ENCODE results near the gene SLC4A11.
"Not testable (repeated sequence)": the region's sequence is repeated elsewhere in the genome, so short reads cannot be mapped to it uniquely, and the experiment has no call there.

SLC4A11 gene

DNA sequence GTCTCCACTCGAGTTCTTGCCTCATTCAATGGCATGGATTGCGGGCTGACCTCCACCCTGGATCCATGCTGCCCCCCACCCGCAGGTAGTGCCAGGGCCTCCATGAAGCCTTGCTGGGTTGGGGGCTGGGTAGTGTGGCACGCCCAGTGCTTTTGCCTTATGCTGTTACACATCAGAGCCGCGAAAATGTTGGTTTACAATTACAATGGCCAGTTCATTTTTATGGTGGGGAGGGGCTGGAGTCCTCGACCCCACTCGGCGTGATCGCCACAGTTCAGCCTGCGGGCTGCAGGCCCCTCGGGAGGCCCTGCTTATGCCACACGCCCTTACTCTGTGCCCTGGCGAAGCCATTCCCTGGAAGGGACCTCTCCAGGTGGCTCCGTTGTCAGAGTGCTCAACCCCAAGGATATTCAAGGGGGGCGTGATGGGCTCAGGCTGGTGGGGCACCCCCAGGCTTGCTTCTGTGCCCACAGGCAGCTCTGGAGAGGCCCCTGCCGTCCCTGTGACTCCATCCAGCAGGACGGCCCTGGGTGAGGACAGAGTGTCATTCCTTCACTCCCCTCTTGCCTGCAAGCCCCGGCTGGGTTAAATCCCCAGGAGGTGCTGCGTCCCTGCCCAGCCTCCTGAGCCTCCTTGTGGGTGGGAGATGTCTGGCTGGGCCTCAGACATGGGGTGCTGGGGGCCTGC, 14.9 kb downstream of the SLC4A11 start:
- no peak for TF ChIP-seq POLR2A (IDR thresholded peaks at IDR 0.05; ENCODE audit: extremely low read depth, insufficient read length)
- TF ChIP-seq, protein P1, sequence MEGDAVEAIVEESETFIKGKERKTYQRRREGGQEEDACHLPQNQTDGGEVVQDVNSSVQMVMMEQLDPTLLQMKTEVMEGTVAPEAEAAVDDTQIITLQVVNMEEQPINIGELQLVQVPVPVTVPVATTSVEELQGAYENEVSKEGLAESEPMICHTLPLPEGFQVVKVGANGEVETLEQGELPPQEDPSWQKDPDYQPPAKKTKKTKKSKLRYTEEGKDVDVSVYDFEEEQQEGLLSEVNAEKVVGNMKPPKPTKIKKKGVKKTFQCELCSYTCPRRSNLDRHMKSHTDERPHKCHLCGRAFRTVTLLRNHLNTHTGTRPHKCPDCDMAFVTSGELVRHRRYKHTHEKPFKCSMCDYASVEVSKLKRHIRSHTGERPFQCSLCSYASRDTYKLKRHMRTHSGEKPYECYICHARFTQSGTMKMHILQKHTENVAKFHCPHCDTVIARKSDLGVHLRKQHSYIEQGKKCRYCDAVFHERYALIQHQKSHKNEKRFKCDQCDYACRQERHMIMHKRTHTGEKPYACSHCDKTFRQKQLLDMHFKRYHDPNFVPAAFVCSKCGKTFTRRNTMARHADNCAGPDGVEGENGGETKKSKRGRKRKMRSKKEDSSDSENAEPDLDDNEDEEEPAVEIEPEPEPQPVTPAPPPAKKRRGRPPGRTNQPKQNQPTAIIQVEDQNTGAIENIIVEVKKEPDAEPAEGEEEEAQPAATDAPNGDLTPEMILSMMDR (IDR thresholded peaks at IDR 0.05; ENCODE audit: low read depth, low read length): no peak
- TF ChIP-seq, protein P2, sequence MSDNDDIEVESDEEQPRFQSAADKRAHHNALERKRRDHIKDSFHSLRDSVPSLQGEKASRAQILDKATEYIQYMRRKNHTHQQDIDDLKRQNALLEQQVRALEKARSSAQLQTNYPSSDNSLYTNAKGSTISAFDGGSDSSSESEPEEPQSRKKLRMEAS (IDR thresholded peaks at IDR 0.05; ENCODE audit: low read depth, low read length): no peak
- no peak for TF ChIP-seq MYC (IDR thresholded peaks at IDR 0.05; ENCODE audit: low read depth, low read length)
- no peak overlapping the region for H3K4me3 ChIP-seq (ENCODE audit: low read depth, low read length)
- DNase-seq (ENCODE audit: low read depth): no peak

DNA sequence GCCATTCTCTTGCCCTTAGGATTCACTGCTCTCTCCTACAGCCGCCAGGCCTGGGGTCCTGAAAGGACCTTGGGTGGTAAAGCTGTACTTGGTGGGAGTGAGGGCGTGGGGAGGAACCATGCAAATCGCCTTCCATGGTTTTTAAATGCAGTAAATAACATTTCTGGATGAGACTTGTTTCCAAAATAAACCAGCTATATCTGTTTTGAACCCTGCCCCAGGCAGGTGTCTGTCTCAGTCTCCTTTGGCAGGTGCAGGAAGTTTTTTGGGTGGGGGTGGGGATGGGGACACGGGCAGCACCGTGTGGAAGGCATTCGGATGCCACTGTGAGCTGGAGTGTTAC, 15.4 kb downstream of the SLC4A11 start:
- H3K4me3 ChIP-seq (ENCODE audit: low read depth, low read length): no peak overlapping the region
- TF ChIP-seq MYC (IDR thresholded peaks at IDR 0.05; ENCODE audit: low read depth, low read length) (no peak), POLR2A (IDR thresholded peaks at IDR 0.05; ENCODE audit: extremely low read depth, insufficient read length) (no peak)
- TF ChIP-seq, protein P2 (IDR thresholded peaks at IDR 0.05; ENCODE audit: low read depth, low read length): no peak
- TF ChIP-seq, protein P1 (IDR thresholded peaks at IDR 0.05; ENCODE audit: low read depth, low read length): no peak
- DNase-seq (ENCODE audit: low read depth): no peak

DNA sequence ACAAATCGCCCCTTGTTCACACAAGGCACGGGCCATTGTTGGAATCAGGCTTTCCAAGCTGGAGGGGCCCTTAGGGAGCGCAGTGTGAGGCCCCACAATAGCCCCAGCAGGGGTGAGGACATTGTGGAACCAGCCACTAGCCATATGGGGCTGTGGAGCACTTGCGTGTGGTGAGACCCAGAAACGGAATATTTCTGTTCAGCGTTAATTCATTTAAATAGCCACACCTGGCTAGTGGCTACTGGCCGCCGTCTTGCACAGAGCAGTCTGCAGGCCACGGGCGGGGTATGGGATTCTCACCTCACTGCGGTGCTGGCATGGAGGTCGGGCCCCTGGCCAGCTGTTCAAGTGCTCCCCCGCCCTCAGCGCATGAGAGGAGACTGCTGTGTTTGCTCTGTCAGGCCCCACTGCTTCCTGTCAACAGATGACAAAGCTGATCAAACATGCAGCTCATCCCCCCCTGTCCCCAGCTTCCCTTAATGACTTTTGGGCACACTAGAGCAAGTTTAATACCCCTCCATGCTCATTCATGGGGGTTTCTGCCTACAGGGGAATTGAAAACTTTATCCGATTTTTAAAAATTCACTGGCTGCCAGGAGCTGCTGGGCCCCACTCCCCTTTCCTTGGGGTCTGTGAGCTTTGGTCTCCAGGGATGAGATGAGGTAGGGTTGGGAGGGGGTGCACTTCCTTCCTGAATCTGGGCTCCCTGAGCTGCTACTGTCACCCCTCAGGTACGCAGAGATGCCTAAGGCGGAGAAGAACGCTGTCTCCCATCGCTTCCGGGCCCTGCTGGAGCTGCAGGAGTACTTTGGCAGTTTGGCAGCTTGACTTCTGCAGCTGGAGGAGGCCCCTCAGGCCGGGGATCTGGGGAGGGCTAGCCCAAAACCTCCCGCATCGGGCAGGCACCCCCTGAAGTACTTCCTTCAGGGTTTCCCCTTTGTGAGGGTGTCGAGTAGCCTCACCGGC, 16.1 kb downstream of the SLC4A11 start:
- TF ChIP-seq, protein P2 (IDR thresholded peaks at IDR 0.05; ENCODE audit: low read depth, low read length): no peak
- TF ChIP-seq, protein P1 (IDR thresholded peaks at IDR 0.05; ENCODE audit: low read depth, low read length): no peak
- TF ChIP-seq POLR2A (IDR thresholded peaks at IDR 0.05; ENCODE audit: extremely low read depth, insufficient read length): no peak
- TF ChIP-seq MYC (IDR thresholded peaks at IDR 0.05; ENCODE audit: low read depth, low read length): no peak
- H3K4me3 ChIP-seq (ENCODE audit: low read depth, low read length): no peak overlapping the region
- no peak for DNase-seq (ENCODE audit: low read depth)

DNA sequence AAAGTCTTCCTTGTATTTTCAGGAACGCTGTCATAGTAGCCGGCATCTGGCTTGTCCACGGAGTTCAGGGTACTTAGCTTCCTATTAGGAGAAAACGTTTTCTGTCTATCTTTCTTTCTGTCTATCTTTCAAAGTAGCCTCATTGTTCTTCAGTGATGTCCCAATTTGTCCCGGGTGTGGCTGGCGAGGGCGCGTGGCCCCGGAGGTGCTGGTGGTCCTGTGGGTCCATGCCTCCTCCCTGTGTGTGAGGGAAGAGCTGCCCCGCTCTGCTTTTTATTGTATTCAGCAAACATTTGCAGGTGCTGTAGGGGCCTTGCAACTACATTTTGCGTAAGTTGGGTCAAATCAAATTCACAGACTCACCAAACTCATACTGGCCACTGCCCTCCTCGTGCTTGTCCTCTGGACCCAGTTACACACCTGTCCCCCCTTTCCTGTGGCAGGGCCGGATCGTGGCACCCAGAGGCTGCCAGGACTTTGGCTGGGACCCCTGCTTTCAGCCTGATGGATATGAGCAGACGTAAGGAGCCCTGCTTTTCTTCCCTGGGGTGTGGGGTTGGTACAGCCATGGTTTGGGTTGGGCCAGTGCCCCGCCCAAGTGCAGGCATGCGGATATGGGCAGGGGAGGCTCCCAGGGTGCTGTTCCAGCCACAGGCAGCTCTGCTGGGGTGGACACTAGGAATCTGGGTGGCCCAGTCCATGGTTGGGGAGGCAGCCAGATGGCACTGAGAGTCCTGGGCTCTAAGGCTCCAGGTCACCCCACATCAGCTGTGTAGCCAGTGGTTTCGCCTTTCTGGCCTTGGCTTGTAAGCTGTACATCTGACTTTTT, 17.4 kb downstream of the SLC4A11 start:
- no peak overlapping the region for H3K4me3 ChIP-seq (ENCODE audit: low read depth, low read length)
- TF ChIP-seq POLR2A (IDR thresholded peaks at IDR 0.05; ENCODE audit: extremely low read depth, insufficient read length) (no peak), MYC (IDR thresholded peaks at IDR 0.05; ENCODE audit: low read depth, low read length) (no peak)
- TF ChIP-seq, protein P1 (IDR thresholded peaks at IDR 0.05; ENCODE audit: low read depth, low read length): no peak
- TF ChIP-seq, protein P2 (IDR thresholded peaks at IDR 0.05; ENCODE audit: low read depth, low read length): no peak
- DNase-seq (ENCODE audit: low read depth): no peak

DNA sequence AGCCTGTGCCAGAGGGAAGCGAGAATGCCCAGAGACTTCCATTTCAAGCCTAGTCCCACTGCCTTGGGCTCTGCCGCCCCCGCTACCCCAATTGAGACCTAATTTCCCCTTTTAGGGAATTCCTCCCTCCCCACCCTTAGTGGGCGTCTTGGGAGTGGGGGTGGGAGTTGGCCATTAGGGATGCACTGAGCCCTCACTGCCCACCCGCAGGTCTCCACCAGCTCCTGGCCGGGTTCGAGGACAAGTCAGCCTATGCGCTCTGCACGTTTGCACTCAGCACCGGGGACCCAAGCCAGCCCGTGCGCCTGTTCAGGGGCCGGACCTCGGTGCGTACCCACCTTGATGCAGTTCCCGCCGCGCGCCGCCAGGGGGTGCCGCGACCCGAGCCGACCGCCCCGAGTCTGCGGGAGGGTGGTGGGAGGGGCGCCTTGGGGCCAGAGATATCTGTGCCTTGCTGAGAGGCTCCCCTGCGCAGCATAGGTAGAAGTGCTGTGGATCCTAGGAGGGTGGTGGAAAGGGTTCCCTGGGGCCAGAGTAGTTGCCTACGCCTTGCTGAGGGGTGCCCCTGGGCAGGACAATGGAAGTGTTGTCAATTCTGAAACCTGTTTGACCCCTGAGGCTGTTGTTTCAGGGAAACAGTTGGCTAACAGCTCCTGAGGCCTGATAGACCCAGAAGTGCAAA, 20.5 kb downstream of the SLC4A11 start:
- no peak overlapping the region for H3K4me3 ChIP-seq (ENCODE audit: low read depth, low read length)
- DNase-seq (ENCODE audit: low read depth): peak; percentile 77
- TF ChIP-seq, protein P2 (IDR thresholded peaks at IDR 0.05; ENCODE audit: low read depth, low read length): no peak
- no peak for TF ChIP-seq MYC (IDR thresholded peaks at IDR 0.05; ENCODE audit: low read depth, low read length)
- no peak for TF ChIP-seq POLR2A (IDR thresholded peaks at IDR 0.05; ENCODE audit: extremely low read depth, insufficient read length)
- TF ChIP-seq, protein P1 (IDR thresholded peaks at IDR 0.05; ENCODE audit: low read depth, low read length): peak; percentile 72

DNA sequence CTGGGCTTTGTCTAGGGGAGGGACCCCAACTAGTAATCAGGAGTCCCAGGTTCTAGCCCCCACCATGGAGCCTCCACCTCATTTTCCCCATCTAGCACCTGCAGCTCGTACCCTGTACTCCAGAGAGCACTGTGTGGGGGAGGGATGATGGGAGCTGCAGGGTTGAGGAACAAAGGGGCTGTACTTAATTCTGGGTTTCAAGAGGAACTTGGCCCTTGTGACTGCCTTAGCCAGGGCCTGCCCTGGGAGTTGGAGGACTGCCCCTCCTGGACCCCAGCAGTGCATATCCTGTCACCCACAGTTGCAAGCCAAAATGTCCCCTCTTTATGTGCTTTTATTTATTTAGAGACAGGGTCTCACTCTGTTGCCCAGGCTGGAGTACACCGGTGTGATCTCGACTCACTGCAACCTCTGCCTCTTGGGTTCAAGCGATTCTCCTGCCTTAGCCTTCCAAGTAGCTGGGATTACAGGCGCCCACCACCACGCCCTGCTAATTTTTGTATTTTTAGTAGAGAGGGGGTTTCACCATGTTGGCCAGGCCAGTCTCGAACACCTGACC, 23.6 kb downstream of the SLC4A11 start:
- not testable (repeated sequence) for H3K4me3 ChIP-seq (ENCODE audit: low read depth, low read length); DNase-seq (ENCODE audit: low read depth)
